Progenitor cell of endocrine pancreas (in vitro differentiated cells): ENCODE measurements around the gene CCDC24. TPM values are rescaled to one million over a fixed set of nuclear protein-coding genes. Genes with fewer than 3 reads are reported as not detected.

Experiments
- DNase-seq: peaks from one replicate; pipeline ENCODE4 v3.0.0; 2021; ENCODE audit warnings: low spot score; ENCODE audit not compliant: unreplicated experiment
- H3K27ac Mint-ChIP-seq: 2 replicates; pipeline ENCODE4 v1.8.0; 2021; ENCODE audit warnings: mild to moderate bottlenecking, moderate library complexity, mixed read lengths
- H3K27me3 Mint-ChIP-seq: 2 replicates; pipeline ENCODE4 v1.8.0; 2021; ENCODE audit warnings: mixed read lengths
- H3K36me3 Mint-ChIP-seq: 2 replicates; pipeline ENCODE4 v1.8.0; 2022; ENCODE audit warnings: mixed read lengths; ENCODE audit not compliant: insufficient read depth
- H3K4me1 Mint-ChIP-seq: 2 replicates; pipeline ENCODE4 v1.8.0; 2021; ENCODE audit warnings: low read depth, mixed read lengths
- H3K4me3 Mint-ChIP-seq: 2 replicates; pipeline ENCODE4 v1.8.0; 2021; ENCODE audit warnings: low read depth, mild to moderate bottlenecking, moderate library complexity, mixed read lengths
- H3K9me3 Mint-ChIP-seq: 2 replicates; pipeline ENCODE4 v1.8.0; 2021; ENCODE audit warnings: low read depth, mixed read lengths
- CTCF ChIP-seq: fragments of 200-600 bp; sonication (generic); IDR thresholded peaks from one replicate; pipeline ENCODE4 v1.5.0; 2021; ENCODE audit warnings: antibody characterized with exemption, mild to moderate bottlenecking; ENCODE audit not compliant: unreplicated experiment
- total RNA-seq: library from RNA; stranded (reverse); gene quantifications from 2 replicates; pipeline ENCODE4 v1.2.1, GENCODE V29; 2021

Gene CCDC24
- total RNA-seq, 1 donor from 2014 or later, result 35.9 TPM

DNA sequence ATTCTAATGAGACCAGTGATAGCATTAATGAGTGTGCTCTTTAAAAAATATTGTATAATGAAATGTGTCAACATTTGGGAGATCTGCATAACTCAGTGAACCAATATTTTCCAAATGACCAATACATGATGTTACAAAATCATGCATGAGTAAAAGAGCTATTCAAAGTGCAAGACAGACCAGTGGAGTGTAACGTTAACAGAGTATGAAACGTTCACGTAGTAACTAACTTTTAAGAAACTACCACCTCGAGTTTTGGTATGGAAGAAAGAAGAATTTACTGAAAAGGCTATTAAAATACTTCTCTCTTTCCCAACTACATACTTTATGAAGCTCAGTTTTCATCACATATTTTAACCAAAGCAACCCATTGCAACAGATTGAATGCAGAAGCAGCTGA, 49.4 kb downstream of the CCDC24 start:
- Mint-ChIP-seq H3K27ac (no peak overlapping the region), H3K4me3 (no peak overlapping the region), H3K27me3 (peaks cover 11% of the 10 kb centered on the region), H3K4me1 (peaks cover 11% of the 10 kb centered on the region), H3K9me3 (no peaks in the 10 kb centered on the region), H3K36me3 (no peaks in the 10 kb centered on the region)
- TF ChIP-seq CTCF, result no peak
- no peak for DNase-seq

DNA sequence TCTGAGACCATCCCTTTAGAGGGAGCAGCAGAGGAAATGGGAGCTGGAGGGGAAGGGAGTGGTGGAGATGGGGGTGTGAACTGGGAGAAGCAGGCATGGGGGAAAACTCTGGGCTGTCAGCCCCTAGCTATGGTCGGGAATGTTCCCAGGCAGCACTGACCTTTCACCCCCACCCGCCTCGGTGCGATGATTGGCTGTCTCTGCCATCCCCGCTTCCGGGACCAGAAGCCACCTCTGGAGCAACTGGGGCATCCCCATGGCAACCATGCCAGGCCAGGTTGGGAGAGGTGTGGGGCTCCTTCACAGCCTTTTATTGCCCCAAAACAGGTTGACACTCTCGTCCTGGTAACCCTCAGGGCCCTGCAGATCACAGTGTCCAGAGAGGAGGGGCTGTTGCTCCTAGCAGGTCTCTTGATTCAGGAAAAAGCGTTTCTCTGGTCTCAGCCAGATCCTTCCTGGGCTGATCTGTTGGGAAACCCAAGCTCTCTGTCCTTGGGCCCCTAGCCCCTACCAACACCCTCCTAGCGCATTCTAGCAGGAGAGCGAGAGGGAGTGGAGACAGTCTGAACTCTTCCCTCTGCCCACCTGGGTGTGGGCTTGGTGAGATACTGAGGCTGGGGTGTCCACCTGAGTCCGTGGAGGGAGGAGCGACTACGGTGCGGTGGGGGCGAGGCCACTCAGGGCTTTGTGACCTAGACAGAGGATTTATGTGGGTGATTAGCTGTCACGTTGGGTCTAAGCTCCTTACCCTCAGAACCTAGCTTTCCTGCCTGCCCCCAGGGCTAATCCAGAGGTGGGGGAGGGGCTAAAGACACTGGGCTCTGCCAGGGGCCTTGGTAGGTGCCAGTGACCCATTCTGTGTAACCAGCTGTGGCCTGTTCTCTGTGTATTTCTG, 52.0 kb downstream of the CCDC24 start:
- no peak overlapping the region for H3K4me3 Mint-ChIP-seq
- no peaks in the 10 kb centered on the region for H3K9me3 Mint-ChIP-seq
- DNase-seq, result no peak
- no peak for TF ChIP-seq CTCF
- peaks cover 7% of the 10 kb centered on the region for H3K4me1 Mint-ChIP-seq
- no peak overlapping the region for H3K27ac Mint-ChIP-seq
- H3K27me3 Mint-ChIP-seq, result peaks cover 13% of the 10 kb centered on the region
- H3K36me3 Mint-ChIP-seq, result no peaks in the 10 kb centered on the region

DNA sequence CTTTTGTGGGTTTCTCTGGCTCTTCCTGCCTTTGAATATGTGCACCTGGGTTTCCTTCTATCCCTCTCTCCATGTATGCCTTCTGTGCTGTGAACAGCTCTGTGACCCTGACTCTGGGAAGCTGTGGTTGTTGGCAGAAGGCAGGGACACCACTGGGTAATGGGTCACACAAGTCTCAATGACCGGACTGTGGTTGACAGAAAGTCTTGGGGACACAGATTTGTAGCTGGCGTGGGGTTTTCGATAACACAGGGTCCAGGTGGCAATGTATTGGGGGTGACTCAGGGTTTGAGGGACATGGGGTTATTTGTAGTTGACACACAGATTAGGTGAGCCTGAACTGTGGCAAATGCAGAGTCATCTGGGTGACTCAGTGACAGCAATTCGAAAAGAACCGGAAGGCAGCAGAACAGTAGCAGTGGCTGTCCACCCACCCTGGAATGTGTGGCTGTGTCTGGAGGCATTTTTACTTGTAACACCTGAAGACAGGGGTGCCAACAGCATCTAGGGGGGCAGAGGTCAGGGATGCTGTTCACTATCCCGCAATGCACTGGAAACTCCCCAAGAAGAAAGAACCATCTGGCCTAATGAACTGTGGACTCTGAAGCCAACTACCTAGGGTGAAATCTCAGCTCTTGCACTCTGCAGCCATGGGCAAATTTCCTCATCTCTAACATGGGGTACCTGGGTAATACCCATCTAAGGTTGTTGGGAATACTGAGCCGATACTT, 52.8 kb downstream of the CCDC24 start:
- Mint-ChIP-seq H3K27me3 (peaks cover 13% of the 10 kb centered on the region), H3K36me3 (no peaks in the 10 kb centered on the region)

GRCh38 chr1:44045064-44045463, 53.7 kb downstream of the CCDC24 start:
- H3K27me3 Mint-ChIP-seq, result peaks cover 13% of the 10 kb centered on the region
- H3K4me1 Mint-ChIP-seq, result peaks cover 7% of the 10 kb centered on the region
- no peak overlapping the region for H3K4me3 Mint-ChIP-seq
- no peaks in the 10 kb centered on the region for H3K9me3 Mint-ChIP-seq
- H3K36me3 Mint-ChIP-seq, result no peaks in the 10 kb centered on the region
- H3K27ac Mint-ChIP-seq, result no peak overlapping the region
- no peak for TF ChIP-seq CTCF
- DNase-seq, result no peak

More for the DNA sequence above, 52.8 kb downstream of the CCDC24 start:
- no peak overlapping the region for H3K27ac Mint-ChIP-seq
- no peak overlapping the region for H3K4me3 Mint-ChIP-seq
- TF ChIP-seq CTCF, result no peak
- H3K9me3 Mint-ChIP-seq, result no peaks in the 10 kb centered on the region
- DNase-seq, result no peak
- peaks cover 7% of the 10 kb centered on the region for H3K4me1 Mint-ChIP-seq

Other genes starting within 250 kb of the CCDC24 start
- 1.1 and 2.0 TPM in 2 replicates for gene ARTN, start 57.8 kb upstream of the CCDC24 start, total RNA-seq
- 34.6 and 35.8 TPM in 2 replicates for gene IPO13, start 44.6 kb upstream of the CCDC24 start, total RNA-seq
- gene DPH2, start 21.6 kb upstream of the CCDC24 start, total RNA-seq, result 24.9 and 25.4 TPM in 2 replicates
- 104 and 108 TPM in 2 replicates for gene ATP6V0B, start 16.6 kb upstream of the CCDC24 start, total RNA-seq
- 61.7 and 63.1 TPM in 2 replicates for gene B4GALT2, start 12.4 kb upstream of the CCDC24 start, total RNA-seq
- 26.9 and 29.4 TPM in 2 replicates for gene SLC6A9, start 39.9 kb downstream of the CCDC24 start, total RNA-seq
- not detected in 2 replicates for gene KLF17, start 127.2 kb downstream of the CCDC24 start, total RNA-seq
- gene KLF18, start 150.0 kb downstream of the CCDC24 start, total RNA-seq, result not detected in 2 replicates
- gene DMAP1, start 221.9 kb downstream of the CCDC24 start, total RNA-seq, result 78.3 and 82.0 TPM in 2 replicates